Activated CD4-positive, alpha-beta T cell treated with anti-CD3 and anti-CD28 coated beads, Interleukin-2, Interleukin-4, amounts not matched to agents 100 ng/mL and 50 ng/mL, durations not matched to agents 16 hours and 8 hours (primary cell): Measurements from ENCODE around the gene XPNPEP1.

ENCODE experiments used
- DNase-seq: peaks from one replicate; pipeline ENCODE4 v3.0.0-alpha.2; 2020; ENCODE audit warnings: low spot score

Gene XPNPEP1

GRCh38 chr10:109893386-109893785, 29.9 kb downstream of the XPNPEP1 start:
- no peak for DNase-seq

- no peak for DNase-seq
Measured at GRCh38 chr10:109892931-109893330, 30.4 kb downstream of the XPNPEP1 start.

- DNase-seq: no peak
Measured at GRCh38 chr10:109892117-109892516, 31.2 kb downstream of the XPNPEP1 start.

GRCh38 chr10:109891105-109891504, 32.2 kb downstream of the XPNPEP1 start:
- no peak for DNase-seq

- peak; percentile 33 for DNase-seq
Measured at GRCh38 chr10:109889867-109890266, 33.4 kb downstream of the XPNPEP1 start.

- DNase-seq: no peak
Measured at GRCh38 chr10:109887776-109888175, 35.5 kb downstream of the XPNPEP1 start.

GRCh38 chr10:109887243-109887642, 36.1 kb downstream of the XPNPEP1 start:
- DNase-seq: no peak

GRCh38 chr10:109886781-109887140, 36.5 kb downstream of the XPNPEP1 start:
- no peak for DNase-seq

GRCh38 chr10:109886037-109886780, 37.1 kb downstream of the XPNPEP1 start:
- DNase-seq: peak; percentile 32

- DNase-seq: peak; percentile 70
Measured at GRCh38 chr10:109883859-109884771, 39.2 kb downstream of the XPNPEP1 start.

- DNase-seq: no peak
Measured at GRCh38 chr10:109882251-109883057, 40.9 kb downstream of the XPNPEP1 start.

GRCh38 chr10:109881769-109882057, 41.6 kb downstream of the XPNPEP1 start:
- DNase-seq: no peak

- DNase-seq: no peak
Measured at GRCh38 chr10:109880886-109881768, 42.2 kb downstream of the XPNPEP1 start.

- no peak for DNase-seq
Measured at GRCh38 chr10:109877546-109877945, 45.8 kb downstream of the XPNPEP1 start.

GRCh38 chr10:109875828-109876821, 47.2 kb downstream of the XPNPEP1 start:
- DNase-seq: no peak

GRCh38 chr10:109875151-109875568, 48.2 kb downstream of the XPNPEP1 start:
- DNase-seq: no peak

- DNase-seq: no peak
Measured at GRCh38 chr10:109871476-109871875, 51.8 kb downstream of the XPNPEP1 start.

- no peak for DNase-seq
Measured at GRCh38 chr10:109866995-109867635, 56.2 kb downstream of the XPNPEP1 start.

GRCh38 chr10:109866168-109866994, 56.9 kb downstream of the XPNPEP1 start:
- no peak for DNase-seq
